Naive thymus-derived CD4-positive, alpha-beta T cell (primary cell): ENCODE measurements around the gene ZFYVE16. TPM values are rescaled to one million over a fixed set of nuclear protein-coding genes. Genes with fewer than 3 reads are reported as not detected.

ENCODE experiments used
- ATAC-seq: fragments of 150-1000 bp; cut with Tn5 transposase; 2 replicates; pipeline ENCODE4 v1.10.0; 2021; ENCODE audit warnings: mild to moderate bottlenecking, moderate library complexity
- CTCF ChIA-PET: fragments of 350-600 bp; sonication (Branson Sonifier 250); formaldehyde crosslinking; loops from one replicate; lab custom pipeline; 2021; ENCODE audit warnings: antibody characterized with exemption; lab: Charles Lee
- POLR2A ChIA-PET: fragments of 350-600 bp; sonication (Branson Sonifier 250); formaldehyde crosslinking; loops from one replicate; lab custom pipeline; 2021; ENCODE audit warnings: antibody characterized with exemption, inconsistent platforms; lab: Charles Lee
- DNase-seq, 9 donors: peaks; one replicate each; pipeline versions ENCODE4 v3.0.0 to v3.0.0-alpha.2; 2020 to 2022; ENCODE audit warnings: mixed read lengths in 1 of 9
- H3K27ac ChIP-seq: one replicate; pipeline ENCODE4 v1.7.0; 2013; ENCODE audit warnings: mild to moderate bottlenecking, low read depth, low read length, moderate library complexity
- H3K27me3 ChIP-seq, 2 donors: one replicate each; pipeline ENCODE4 v1.7.0; 2013; ENCODE audit warnings: low read length in 2 of 2, mild to moderate bottlenecking in 2 of 2, moderate library complexity in 2 of 2; ENCODE audit not compliant: control insufficient read depth in 2 of 2, insufficient read depth in 2 of 2
- H3K36me3 ChIP-seq, 3 experiments: 1 replicate in 2 of 3; 2 replicates in 1 of 3; pipeline ENCODE4 v1.7.0; 2013; ENCODE audit warnings: low read length in 3 of 3, mild to moderate bottlenecking in 3 of 3, moderate library complexity in 1 of 3; ENCODE audit not compliant: insufficient read depth in 3 of 3, control insufficient read depth in 2 of 3
- H3K4me1 ChIP-seq, 2 donors: one replicate each; pipeline ENCODE4 v1.7.0; 2013; ENCODE audit warnings: low read length in 2 of 2, mild to moderate bottlenecking in 2 of 2, moderate library complexity in 1 of 2; ENCODE audit not compliant: control insufficient read depth in 2 of 2, insufficient read depth in 2 of 2
- H3K4me3 ChIP-seq: 2 replicates; pipeline ENCODE4 v1.7.0; 2013; ENCODE audit warnings: mild to moderate bottlenecking, low read length
- H3K9me3 ChIP-seq, 3 experiments: 1 replicate in 2 of 3; 2 replicates in 1 of 3; pipeline ENCODE4 v1.7.0; 2013; ENCODE audit warnings: low read length in 3 of 3; ENCODE audit not compliant: control insufficient read depth in 2 of 3
- H3K27ac Mint-ChIP-seq, 9 donors: one replicate each; pipeline ENCODE4 v1.8.0; 2020 to 2022; ENCODE audit warnings: mixed read lengths in 9 of 9, mild to moderate bottlenecking in 8 of 9, moderate library complexity in 5 of 9, inconsistent platforms in 2 of 9
- H3K27me3 Mint-ChIP-seq, 5 donors: one replicate each; pipeline ENCODE4 v1.8.0; 2021 to 2022; ENCODE audit warnings: mixed read lengths in 5 of 5, mild to moderate bottlenecking in 1 of 5
- H3K36me3 Mint-ChIP-seq, 5 donors: one replicate each; pipeline ENCODE4 v1.8.0; 2020 to 2022; ENCODE audit warnings: mixed read lengths in 5 of 5, mild to moderate bottlenecking in 3 of 5, inconsistent platforms in 1 of 5
- H3K4me1 Mint-ChIP-seq, 7 donors: one replicate each; pipeline ENCODE4 v1.8.0; 2020 to 2022; ENCODE audit warnings: mixed read lengths in 7 of 7, mild to moderate bottlenecking in 3 of 7, inconsistent platforms in 1 of 7
- H3K4me3 Mint-ChIP-seq, 10 donors: one replicate each; pipeline ENCODE4 v1.8.0; 2020 to 2022; ENCODE audit warnings: mild to moderate bottlenecking in 10 of 10, mixed read lengths in 10 of 10, moderate library complexity in 6 of 10, inconsistent platforms in 2 of 10
- H3K9me3 Mint-ChIP-seq, 11 donors: one replicate each; pipeline ENCODE4 v1.8.0; 2020 to 2022; ENCODE audit warnings: mixed read lengths in 11 of 11, mild to moderate bottlenecking in 4 of 11, inconsistent platforms in 1 of 11, moderate library complexity in 1 of 11
- intact Hi-C, 2 donors: fragments of 100-400 bp; cut with micrococcal nuclease; formaldehyde crosslinking; loops; one replicate each; pipeline ENCODE4 v1.15.1; 2023
- polyA plus RNA-seq, 2 donors: library from polyadenylated mRNA; unstranded; fragments of 300-500 nt; fragmentation: Illumina TruSeq; gene quantifications; one replicate each; pipeline ENCODE4 v1.2.3, GENCODE V29; 2021
- total RNA-seq, 6 experiments: library from RNA in 5 of 6; stranded (reverse) in 5 of 6; gene quantifications; 1 replicate in 5 of 6; 2 replicates in 1 of 6; pipeline ENCODE4 v1.2.3 and lab custom pipeline; 2021 to 2026

The ZFYVE16 gene
- total and polyA plus RNA-seq, 7 experiments from 2014 or later, result 3.0 to 32.0 (median 14.1) TPM

DNA sequence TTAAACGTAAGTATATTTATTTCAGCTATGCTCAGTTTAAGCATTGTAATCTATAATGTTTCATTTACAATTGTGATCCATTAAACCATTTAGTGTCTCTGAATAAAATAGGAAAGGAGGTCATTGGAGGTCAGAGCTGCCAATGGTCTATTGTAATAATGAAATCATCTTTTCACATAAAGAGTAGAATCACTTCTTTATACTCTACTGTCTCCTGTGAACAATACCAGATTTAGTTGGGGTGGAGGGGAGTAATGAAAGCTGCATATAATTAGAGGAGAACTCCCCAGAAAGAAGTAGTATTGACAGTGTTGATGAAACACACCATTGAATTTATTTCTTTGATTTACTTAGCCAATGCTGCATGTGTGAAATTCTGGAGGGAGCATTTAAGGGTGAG, 35.1 kb upstream of the ZFYVE16 start:
- Histone ChIP-seq H3K27me3 (no peaks in the 10 kb centered on the region), H3K27ac (no peak overlapping the region), H3K4me3 (no peak overlapping the region), H3K4me1 (no peaks in the 10 kb centered on the region), H3K9me3 (no peaks in the 10 kb centered on the region), H3K36me3 (no peaks in the 10 kb centered on the region)
- ChIA-PET POLR2A (interaction anchor here (0.6 kb wide), 1 partner anchor 891 kb away, joined by 3 read pairs; no protein-coding TSS in a partner anchor), CTCF (no interaction called here)
- H3K27me3 Mint-ChIP-seq, result peaks cover 0 to 19% (median 9%) of the 10 kb centered on the region in 5 donors
- H3K4me1 Mint-ChIP-seq, result peaks cover 0 to 5% (median 0%) of the 10 kb centered on the region in 7 donors
- H3K27ac Mint-ChIP-seq, result no peak overlapping the region
- H3K9me3 Mint-ChIP-seq, result peaks cover 0 to 5% (median 0%) of the 10 kb centered on the region in 11 donors
- no peaks in the 10 kb centered on the region for H3K36me3 Mint-ChIP-seq
- DNase-seq (no peak), ATAC-seq (no peak)
- no peak overlapping the region for H3K4me3 Mint-ChIP-seq
- intact Hi-C loops, result no loop called here

- ATAC-seq, result no peak
- ChIA-PET POLR2A (no interaction called here), CTCF (no interaction called here)
- H3K4me3 Mint-ChIP-seq, result no peak overlapping the region
- no peaks in the 10 kb centered on the region for H3K9me3 ChIP-seq
- peaks cover 0 to 5% (median 0%) of the 10 kb centered on the region in 11 donors for H3K9me3 Mint-ChIP-seq
- H3K27me3 Mint-ChIP-seq, result peaks cover 0 to 19% (median 9%) of the 10 kb centered on the region in 5 donors
- no peak overlapping the region for H3K4me3 ChIP-seq
- intact Hi-C loops, result no loop called here
- H3K27ac Mint-ChIP-seq, result no peak overlapping the region
- no peaks in the 10 kb centered on the region for H3K36me3 Mint-ChIP-seq
- H3K36me3 ChIP-seq, result no peaks in the 10 kb centered on the region
- peaks cover 0 to 5% (median 0%) of the 10 kb centered on the region in 7 donors for H3K4me1 Mint-ChIP-seq
- no peak for DNase-seq
- no peaks in the 10 kb centered on the region for H3K4me1 ChIP-seq
- H3K27me3 ChIP-seq, result no peaks in the 10 kb centered on the region
- H3K27ac ChIP-seq, result no peak overlapping the region
Measured at GRCh38 chr5:80374188-80374587, 33.7 kb upstream of the ZFYVE16 start.

GRCh38 chr5:80376557-80376956, 31.3 kb upstream of the ZFYVE16 start:
- peaks cover 0 to 3% (median 0%) of the 10 kb centered on the region in 11 donors for H3K9me3 Mint-ChIP-seq
- no peak for ATAC-seq
- POLR2A ChIA-PET, result interaction anchor here (0.7 kb wide), 1 partner anchor 1088 kb away, joined by 3 read pairs; no protein-coding TSS in a partner anchor
- no peaks in the 10 kb centered on the region for H3K4me1 Mint-ChIP-seq
- no peak for DNase-seq
- H3K27me3 Mint-ChIP-seq, result peaks cover 0 to 19% (median 5%) of the 10 kb centered on the region in 5 donors
- no peaks in the 10 kb centered on the region for H3K27me3 ChIP-seq
- no peak overlapping the region for H3K4me3 ChIP-seq
- H3K36me3 Mint-ChIP-seq, result no peaks in the 10 kb centered on the region
- intact Hi-C loops, result no loop called here
- H3K27ac ChIP-seq, result no peak overlapping the region
- no peak overlapping the region for H3K4me3 Mint-ChIP-seq
- H3K9me3 ChIP-seq, result no peaks in the 10 kb centered on the region
- H3K4me1 ChIP-seq, result no peaks in the 10 kb centered on the region
- CTCF ChIA-PET, result no interaction called here
- no peak overlapping the region for H3K27ac Mint-ChIP-seq
- no peaks in the 10 kb centered on the region for H3K36me3 ChIP-seq

GRCh38 chr5:80382488-80382887, 25.4 kb upstream of the ZFYVE16 start:
- intact Hi-C loops, result no loop called here
- H3K9me3 Mint-ChIP-seq, result no peaks in the 10 kb centered on the region
- H3K4me3 Mint-ChIP-seq, result no peak overlapping the region
- no peak for DNase-seq
- H3K27ac ChIP-seq, result no peak overlapping the region
- no peaks in the 10 kb centered on the region for H3K27me3 ChIP-seq
- H3K36me3 ChIP-seq, result no peaks in the 10 kb centered on the region
- H3K27me3 Mint-ChIP-seq, result peaks cover 0 to 10% (median 0%) of the 10 kb centered on the region in 5 donors
- H3K4me3 ChIP-seq, result no peak overlapping the region
- H3K4me1 Mint-ChIP-seq, result peaks cover 0 to 3% (median 0%) of the 10 kb centered on the region in 7 donors
- H3K36me3 Mint-ChIP-seq, result no peaks in the 10 kb centered on the region
- ChIA-PET POLR2A (no interaction called here), CTCF (interaction anchor here (0.7 kb wide), 1 partner anchor 52 kb away, joined by 3 read pairs; no protein-coding TSS in a partner anchor)
- H3K4me1 ChIP-seq, result no peaks in the 10 kb centered on the region
- H3K27ac Mint-ChIP-seq, result no peak overlapping the region
- ATAC-seq, result no peak
- no peaks in the 10 kb centered on the region for H3K9me3 ChIP-seq

GRCh38 chr5:80387063-80387768, 20.6 kb upstream of the ZFYVE16 start:
- no peaks in the 10 kb centered on the region for H3K9me3 ChIP-seq
- H3K4me3 ChIP-seq, result no peak overlapping the region
- Mint-ChIP-seq H3K27me3 (peaks cover 0 to 19% (median 11%) of the 10 kb centered on the region in 5 donors), H3K36me3 (no peaks in the 10 kb centered on the region), H3K27ac (no peak overlapping the region), H3K4me3 (no peak overlapping the region), H3K9me3 (peaks cover 0 to 9% (median 0%) of the 10 kb centered on the region in 11 donors), H3K4me1 (peaks cover 0 to 12% (median 6%) of the 10 kb centered on the region in 7 donors)
- ATAC-seq (no peak), DNase-seq (no peak)
- H3K27ac ChIP-seq, result no peak overlapping the region
- POLR2A ChIA-PET, result no interaction called here
- H3K36me3 ChIP-seq, result no peaks in the 10 kb centered on the region
- H3K4me1 ChIP-seq, result no peaks in the 10 kb centered on the region
- intact Hi-C loops, result no loop called here
- CTCF ChIA-PET, result no interaction called here
- no peaks in the 10 kb centered on the region for H3K27me3 ChIP-seq

- Mint-ChIP-seq H3K4me3 (peak overlapping the region in 1 of 10 donors; percentile 2), H3K4me1 (peaks cover 0 to 12% (median 6%) of the 10 kb centered on the region in 7 donors), H3K36me3 (no peaks in the 10 kb centered on the region), H3K27ac (no peak overlapping the region), H3K9me3 (peaks cover 0 to 14% (median 7%) of the 10 kb centered on the region in 11 donors), H3K27me3 (peaks cover 6 to 39% (median 26%) of the 10 kb centered on the region in 5 donors)
- Histone ChIP-seq H3K4me3 (no peak overlapping the region), H3K9me3 (no peaks in the 10 kb centered on the region), H3K4me1 (no peaks in the 10 kb centered on the region), H3K27me3 (no peaks in the 10 kb centered on the region), H3K36me3 (no peaks in the 10 kb centered on the region), H3K27ac (no peak overlapping the region)
- CTCF ChIA-PET, result no interaction called here
- POLR2A ChIA-PET, result no interaction called here
- ATAC-seq, result no peak
- intact Hi-C loops, result no loop called here
- no peak for DNase-seq
Measured at GRCh38 chr5:80389580-80389979, 18.3 kb upstream of the ZFYVE16 start.
